ENCODE data around the gene KIDINS220.
A peak's percentile ranks its signal among the peaks of the same experiment; 100 is the strongest.

The KIDINS220 gene

GRCh38 chr2:8685697-8686358, 151.6 kb downstream of the KIDINS220 start:
- DNase-seq, result peak; percentile 54 to 88 (median 74)

- peak in 5 of 6 experiments; percentile 3 to 69 (median 29) for DNase-seq
Measured at GRCh38 chr2:8684878-8685696, 152.3 kb downstream of the KIDINS220 start.

GRCh38 chr2:8684540-8684877, 152.9 kb downstream of the KIDINS220 start:
- DNase-seq, result peak; percentile 17 to 75 (median 28)

GRCh38 chr2:8682719-8683667, 154.4 kb downstream of the KIDINS220 start:
- peak; percentile 33 to 69 (median 47) for DNase-seq

GRCh38 chr2:8681786-8682692, 155.4 kb downstream of the KIDINS220 start, which contains the start of gene ID2:
Gene ID2 (plus strand): TSS chr2:8682056. CDS start chr2:8682166, 110 bp downstream.
- DNase-seq, result peak; percentile 93 to 98 (median 97)

- peak; percentile 60 to 79 (median 68) for DNase-seq
Measured at GRCh38 chr2:8680822-8681760, 156.3 kb downstream of the KIDINS220 start.

GRCh38 chr2:8679827-8680731, 157.3 kb downstream of the KIDINS220 start:
- no peak for DNase-seq

GRCh38 chr2:8679567-8679826, 157.9 kb downstream of the KIDINS220 start:
- no peak for DNase-seq

Measured in stimulated activated naive CD4-positive, alpha-beta T cell (primary cell).